ENCODE results near the gene PRRG2. TPM values are rescaled to one million over a fixed set of nuclear protein-coding genes. Genes with fewer than 3 reads are reported as not detected.

PRRG2 gene
- total RNA-seq, 1 donor from 2014 or later = 1.1 TPM

GRCh38 chr19:49637821-49638738 lies 57.0 kb downstream of the PRRG2 start:
- peak; percentile 93 for DNase-seq (ENCODE audit: low spot score)

- DNase-seq (ENCODE audit: low spot score) = no peak
These were observed 58.4 kb downstream of the PRRG2 start for GRCh38 chr19:49639401-49640112.

- peak; percentile 99 for DNase-seq (ENCODE audit: low spot score)
These were observed 59.2 kb downstream of the PRRG2 start, which contains the start of gene RRAS for GRCh38 chr19:49640113-49640898. TSS of gene RRAS (minus strand) at chr19:49640143. CDS start at chr19:49640098, 45 bp downstream.

Other genes starting within 250 kb of the PRRG2 start
- 32.1 TPM for gene CD37, start 245.9 kb upstream of the PRRG2 start, total RNA-seq
- gene TEAD2, start 218.9 kb upstream of the PRRG2 start, total RNA-seq = 48.3 TPM
- not detected for gene DKKL1, start 217.4 kb upstream of the PRRG2 start, total RNA-seq
- gene KASH5, start 193.1 kb upstream of the PRRG2 start, total RNA-seq = not detected
- gene PTH2, start 157.9 kb upstream of the PRRG2 start, total RNA-seq = not detected
- gene GFY, start 155.9 kb upstream of the PRRG2 start, total RNA-seq = not detected
- 2.3 TPM for gene SLC17A7, start 139.8 kb upstream of the PRRG2 start, total RNA-seq
- 50.2 TPM for gene PIH1D1, start 129.5 kb upstream of the PRRG2 start, total RNA-seq
- gene ALDH16A1, start 128.1 kb upstream of the PRRG2 start, total RNA-seq = 32.1 TPM
- 6.2 TPM for gene FLT3LG, start 107.1 kb upstream of the PRRG2 start, total RNA-seq
- 2,027 TPM for gene RPL13A, start 93.7 kb upstream of the PRRG2 start, total RNA-seq
- 1,458 TPM for gene RPS11, start 84.9 kb upstream of the PRRG2 start, total RNA-seq
- 476 TPM for gene FCGRT, start 68.7 kb upstream of the PRRG2 start, total RNA-seq
- 76.2 TPM for gene RCN3, start 53.3 kb upstream of the PRRG2 start, total RNA-seq
- 46.0 TPM for gene NOSIP, start 760 bp upstream of the PRRG2 start, total RNA-seq
- 22.3 TPM for gene PRR12, start 9.9 kb downstream of the PRRG2 start, total RNA-seq
- 107 TPM for gene RRAS, start 58.8 kb downstream of the PRRG2 start, total RNA-seq
- gene SCAF1, start 60.9 kb downstream of the PRRG2 start, total RNA-seq = 64.3 TPM
- gene IRF3, start 84.5 kb downstream of the PRRG2 start, total RNA-seq = 46.7 TPM
- 10.7 TPM for gene BCL2L12, start 84.6 kb downstream of the PRRG2 start, total RNA-seq
- gene PRMT1, start 96.0 kb downstream of the PRRG2 start, total RNA-seq = 105 TPM
- 1.3 TPM for gene ADM5, start 108.3 kb downstream of the PRRG2 start, total RNA-seq
- gene CPT1C, start 109.8 kb downstream of the PRRG2 start, total RNA-seq = 7.2 TPM
- 1.0 TPM for gene TSKS, start 182.0 kb downstream of the PRRG2 start, total RNA-seq
- 96.4 TPM for gene AP2A1, start 185.7 kb downstream of the PRRG2 start, total RNA-seq
- 12.7 TPM for gene FUZ, start 232.0 kb downstream of the PRRG2 start, total RNA-seq
- 40.4 TPM for gene MED25, start 237.0 kb downstream of the PRRG2 start, total RNA-seq